Progenitor cell of endocrine pancreas (in vitro differentiated cells): ENCODE results near the gene BOC. TPM values are rescaled to one million over a fixed set of nuclear protein-coding genes. Genes with fewer than 3 reads are reported as not detected.

Source experiments
- DNase-seq: peaks from one replicate; pipeline ENCODE4 v3.0.0; 2021; ENCODE audit warnings: low spot score; ENCODE audit not compliant: unreplicated experiment
- H3K27ac Mint-ChIP-seq: 2 replicates; pipeline ENCODE4 v1.8.0; 2021; ENCODE audit warnings: mild to moderate bottlenecking, moderate library complexity, mixed read lengths
- H3K27me3 Mint-ChIP-seq: 2 replicates; pipeline ENCODE4 v1.8.0; 2021; ENCODE audit warnings: mixed read lengths
- H3K36me3 Mint-ChIP-seq: 2 replicates; pipeline ENCODE4 v1.8.0; 2022; ENCODE audit warnings: mixed read lengths; ENCODE audit not compliant: insufficient read depth
- H3K4me1 Mint-ChIP-seq: 2 replicates; pipeline ENCODE4 v1.8.0; 2021; ENCODE audit warnings: low read depth, mixed read lengths
- H3K4me3 Mint-ChIP-seq: 2 replicates; pipeline ENCODE4 v1.8.0; 2021; ENCODE audit warnings: low read depth, mild to moderate bottlenecking, moderate library complexity, mixed read lengths
- H3K9me3 Mint-ChIP-seq: 2 replicates; pipeline ENCODE4 v1.8.0; 2021; ENCODE audit warnings: low read depth, mixed read lengths
- CTCF ChIP-seq: fragments of 200-600 bp; sonication (generic); IDR thresholded peaks from one replicate; pipeline ENCODE4 v1.5.0; 2021; ENCODE audit warnings: antibody characterized with exemption, mild to moderate bottlenecking; ENCODE audit not compliant: unreplicated experiment
- total RNA-seq: library from RNA; stranded (reverse); gene quantifications from 2 replicates; pipeline ENCODE4 v1.2.1, GENCODE V29; 2021

Gene BOC
- total RNA-seq, 1 donor from 2014 or later = 10.8 TPM

DNA sequence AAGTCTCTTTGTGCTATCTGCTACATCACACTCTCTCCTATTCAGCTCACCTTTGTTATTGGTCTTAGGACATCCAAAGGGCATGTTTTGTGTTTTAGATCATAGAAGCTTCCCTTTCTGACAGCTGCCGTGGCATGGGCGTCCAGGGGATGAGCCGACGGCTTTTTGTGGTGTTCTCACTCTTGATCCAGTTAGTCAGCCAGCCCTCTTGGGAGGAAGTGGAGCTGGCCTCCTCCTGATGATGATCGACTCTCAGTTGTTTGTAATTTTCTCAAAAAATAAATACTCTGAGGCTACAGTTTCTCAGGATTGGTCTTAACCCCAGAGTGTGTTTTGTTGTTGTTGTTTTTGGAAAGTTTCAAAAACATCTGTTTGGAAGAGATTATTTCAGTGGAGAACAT, 34.4 kb downstream of the BOC start:
- DNase-seq = no peak
- no peak overlapping the region for H3K27ac Mint-ChIP-seq
- H3K36me3 Mint-ChIP-seq = no peaks in the 10 kb centered on the region
- H3K4me1 Mint-ChIP-seq = peaks cover 20% of the 10 kb centered on the region
- peaks cover 10% of the 10 kb centered on the region for H3K27me3 Mint-ChIP-seq
- no peaks in the 10 kb centered on the region for H3K9me3 Mint-ChIP-seq
- no peak overlapping the region for H3K4me3 Mint-ChIP-seq
- no peak for TF ChIP-seq CTCF

GRCh38 chr3:113247068-113247467, 35.7 kb downstream of the BOC start:
- Mint-ChIP-seq H3K4me1 (peaks cover 9% of the 10 kb centered on the region), H3K9me3 (no peaks in the 10 kb centered on the region), H3K4me3 (no peak overlapping the region), H3K27me3 (peaks cover 10% of the 10 kb centered on the region), H3K36me3 (no peaks in the 10 kb centered on the region), H3K27ac (peak overlapping the region; percentile 51)
- no peak for TF ChIP-seq CTCF
- DNase-seq = no peak

DNA sequence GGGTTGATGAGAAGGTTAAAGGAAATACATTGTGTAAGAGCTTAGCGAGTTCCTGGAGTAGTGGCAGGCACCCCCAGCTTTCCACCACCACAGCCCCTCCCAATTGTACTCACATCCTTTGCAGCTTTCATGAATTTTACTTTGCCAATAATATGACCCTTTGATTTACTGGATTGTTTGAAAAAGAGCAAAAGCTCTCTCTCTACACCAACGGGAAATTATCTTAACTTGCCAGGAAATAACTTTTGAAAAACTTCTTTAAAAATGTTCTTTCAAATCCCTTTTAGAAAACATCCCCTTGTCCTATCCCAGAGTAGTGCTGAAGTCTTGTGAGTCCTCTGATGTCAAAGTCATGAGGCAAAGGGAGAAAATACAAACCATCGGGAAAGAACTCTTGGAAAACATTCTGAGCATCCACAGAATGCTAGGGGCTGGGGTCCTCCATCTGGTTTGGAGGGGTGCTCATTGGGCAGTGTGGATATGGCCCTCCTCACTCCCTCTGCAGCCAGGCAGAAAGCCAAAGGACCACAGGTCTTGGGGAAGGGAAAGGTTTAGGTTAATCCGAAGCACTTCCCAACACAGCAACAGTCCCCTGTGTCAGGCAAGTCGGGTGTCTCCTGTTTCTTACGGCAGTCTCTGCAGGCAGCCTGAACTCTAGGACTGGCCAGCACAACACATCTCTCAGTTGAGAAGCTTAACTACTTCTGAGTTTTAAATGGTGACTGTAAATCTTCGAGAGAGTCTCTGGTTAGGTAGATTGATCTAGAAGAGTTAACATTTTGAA, 36.5 kb downstream of the BOC start:
- no peak for TF ChIP-seq CTCF
- no peak for DNase-seq
- Mint-ChIP-seq H3K27me3 (peaks cover 10% of the 10 kb centered on the region), H3K36me3 (no peaks in the 10 kb centered on the region), H3K27ac (peak overlapping the region; percentile 25), H3K4me3 (no peak overlapping the region), H3K9me3 (no peaks in the 10 kb centered on the region), H3K4me1 (peaks cover 5% of the 10 kb centered on the region)

- no peaks in the 10 kb centered on the region for H3K9me3 Mint-ChIP-seq
- no peak overlapping the region for H3K27ac Mint-ChIP-seq
- peaks cover 4% of the 10 kb centered on the region for H3K4me1 Mint-ChIP-seq
- H3K27me3 Mint-ChIP-seq = peaks cover 10% of the 10 kb centered on the region
- DNase-seq = no peak
- no peak overlapping the region for H3K4me3 Mint-ChIP-seq
- no peak for TF ChIP-seq CTCF
- no peaks in the 10 kb centered on the region for H3K36me3 Mint-ChIP-seq
Measured at GRCh38 chr3:113249111-113249510, 37.8 kb downstream of the BOC start.

DNA sequence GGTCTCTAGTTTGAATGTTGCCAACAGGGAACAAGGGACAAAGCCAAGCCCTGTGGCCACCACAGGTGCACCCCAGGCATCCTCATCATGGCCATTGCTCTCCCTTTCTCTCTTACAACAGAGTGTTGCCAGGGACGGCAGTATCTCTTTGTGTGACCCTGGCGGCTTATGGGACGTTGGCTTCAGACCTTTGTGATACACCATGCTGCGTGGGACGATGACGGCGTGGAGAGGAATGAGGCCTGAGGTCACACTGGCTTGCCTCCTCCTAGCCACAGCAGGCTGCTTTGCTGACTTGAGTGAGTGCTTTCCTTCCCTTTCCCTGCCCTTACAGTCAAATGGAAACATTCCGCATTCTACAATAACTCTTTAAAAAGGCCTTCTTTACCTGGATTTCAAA, 38.2 kb downstream of the BOC start:
- no peak overlapping the region for H3K4me3 Mint-ChIP-seq
- peaks cover 10% of the 10 kb centered on the region for H3K27me3 Mint-ChIP-seq
- H3K27ac Mint-ChIP-seq = no peak overlapping the region
- H3K4me1 Mint-ChIP-seq = peaks cover 4% of the 10 kb centered on the region
- DNase-seq = no peak
- H3K9me3 Mint-ChIP-seq = no peaks in the 10 kb centered on the region
- H3K36me3 Mint-ChIP-seq = no peaks in the 10 kb centered on the region
- TF ChIP-seq CTCF = no peak
